Muscle layer of duodenum (tissue), 2 donors: Measurements from ENCODE around the gene CTSZ.
"Not testable (repeated sequence)": the region's sequence is repeated elsewhere in the genome, so short reads cannot be mapped to it uniquely, and the experiment has no call there.

Experiments
- H3K27ac ChIP-seq: one replicate; pipeline ENCODE4 v1.7.0; 2013; ENCODE audit warnings: mild to moderate bottlenecking, low read length
- H3K27me3 ChIP-seq: one replicate; pipeline ENCODE4 v1.7.0; 2013; ENCODE audit warnings: low read depth, mild to moderate bottlenecking, control low read depth, low read length
- H3K36me3 ChIP-seq, 2 donors: one replicate each; pipeline ENCODE4 v1.7.0; 2013; ENCODE audit warnings: low read length in 2 of 2, control low read depth in 1 of 2, mild to moderate bottlenecking in 1 of 2; ENCODE audit not compliant: insufficient read depth in 2 of 2, control insufficient read depth in 1 of 2
- H3K4me1 ChIP-seq, 2 donors: one replicate each; pipeline ENCODE4 v1.7.0; 2013; ENCODE audit warnings: low read length in 2 of 2, mild to moderate bottlenecking in 2 of 2, control low read depth in 1 of 2, moderate library complexity in 1 of 2; ENCODE audit not compliant: insufficient read depth in 2 of 2, control insufficient read depth in 1 of 2
- H3K4me3 ChIP-seq, 2 donors: one replicate each; pipeline ENCODE4 v1.7.0; 2013; ENCODE audit warnings: low read length in 2 of 2, low read depth in 1 of 2, mild to moderate bottlenecking in 1 of 2
- H3K9me3 ChIP-seq, 2 donors: one replicate each; pipeline ENCODE4 v1.7.0; 2013; ENCODE audit warnings: low read length in 2 of 2, control low read depth in 1 of 2, mild to moderate bottlenecking in 1 of 2; ENCODE audit not compliant: control insufficient read depth in 1 of 2
- donor health status: healthy.

CTSZ gene

GRCh38 chr20:58971429-58971828 is 35.6 kb downstream of the CTSZ start:
- Histone ChIP-seq H3K27ac (no peak overlapping the region), H3K4me1 (no peaks in the 10 kb centered on the region), H3K4me3 (no peak overlapping the region), H3K9me3 (peaks cover 8 to 11% of the 10 kb centered on the region in 2 donors), H3K36me3 (no peaks in the 10 kb centered on the region), H3K27me3 (no peaks in the 10 kb centered on the region)

- H3K27ac ChIP-seq: no peak overlapping the region
- no peaks in the 10 kb centered on the region for H3K9me3 ChIP-seq
- H3K4me3 ChIP-seq: no peak overlapping the region
- no peaks in the 10 kb centered on the region for H3K36me3 ChIP-seq
- H3K4me1 ChIP-seq: no peaks in the 10 kb centered on the region
- no peaks in the 10 kb centered on the region for H3K27me3 ChIP-seq
Observed at GRCh38 chr20:58970146-58970545, 36.9 kb downstream of the CTSZ start.

GRCh38 chr20:58969439-58969838 is 37.6 kb downstream of the CTSZ start:
- Histone ChIP-seq H3K9me3 (no peaks in the 10 kb centered on the region), H3K27ac (no peak overlapping the region), H3K4me3 (no peak overlapping the region), H3K4me1 (no peaks in the 10 kb centered on the region), H3K36me3 (no peaks in the 10 kb centered on the region), H3K27me3 (no peaks in the 10 kb centered on the region)

GRCh38 chr20:58967652-58968429 is 39.2 kb downstream of the CTSZ start:
- Histone ChIP-seq H3K9me3 (no peaks in the 10 kb centered on the region), H3K4me3 (no peak overlapping the region), H3K4me1 (no peaks in the 10 kb centered on the region), H3K36me3 (no peaks in the 10 kb centered on the region), H3K27me3 (no peaks in the 10 kb centered on the region), H3K27ac (no peak overlapping the region)

GRCh38 chr20:58965270-58966064 is 41.6 kb downstream of the CTSZ start:
- Histone ChIP-seq H3K36me3 (no peaks in the 10 kb centered on the region), H3K27ac (no peak overlapping the region), H3K4me1 (no peaks in the 10 kb centered on the region), H3K4me3 (no peak overlapping the region), H3K9me3 (no peaks in the 10 kb centered on the region), H3K27me3 (no peaks in the 10 kb centered on the region)

GRCh38 chr20:58963922-58964321 is 43.1 kb downstream of the CTSZ start:
- H3K9me3 ChIP-seq, H3K4me1 ChIP-seq, H3K27ac ChIP-seq, H3K4me3 ChIP-seq, H3K36me3 ChIP-seq, H3K27me3 ChIP-seq: not testable (repeated sequence)

GRCh38 chr20:58963060-58963584 is 43.9 kb downstream of the CTSZ start:
- no peaks in the 10 kb centered on the region for H3K36me3 ChIP-seq
- H3K9me3 ChIP-seq: no peaks in the 10 kb centered on the region
- no peak overlapping the region for H3K4me3 ChIP-seq
- H3K4me1 ChIP-seq: no peaks in the 10 kb centered on the region
- H3K27me3 ChIP-seq: no peaks in the 10 kb centered on the region
- H3K27ac ChIP-seq: no peak overlapping the region

- Histone ChIP-seq H3K4me3 (no peak overlapping the region), H3K9me3 (no peaks in the 10 kb centered on the region), H3K4me1 (no peaks in the 10 kb centered on the region), H3K27ac (no peak overlapping the region), H3K27me3 (no peaks in the 10 kb centered on the region), H3K36me3 (no peaks in the 10 kb centered on the region)
Observed at GRCh38 chr20:58959652-58960051, 47.4 kb downstream of the CTSZ start.

GRCh38 chr20:58956078-58956477 is 51.0 kb downstream of the CTSZ start:
- Histone ChIP-seq H3K27ac (no peak overlapping the region), H3K4me3 (no peak overlapping the region), H3K27me3 (no peaks in the 10 kb centered on the region), H3K4me1 (no peaks in the 10 kb centered on the region), H3K9me3 (no peaks in the 10 kb centered on the region), H3K36me3 (no peaks in the 10 kb centered on the region)

GRCh38 chr20:58953050-58953449 is 54.0 kb downstream of the CTSZ start:
- Histone ChIP-seq H3K36me3 (no peaks in the 10 kb centered on the region), H3K4me3 (no peak overlapping the region), H3K4me1 (no peaks in the 10 kb centered on the region), H3K27me3 (no peaks in the 10 kb centered on the region), H3K27ac (no peak overlapping the region), H3K9me3 (no peaks in the 10 kb centered on the region)

- H3K4me3 ChIP-seq: no peak overlapping the region
- H3K27me3 ChIP-seq: no peaks in the 10 kb centered on the region
- H3K27ac ChIP-seq: no peak overlapping the region
- no peaks in the 10 kb centered on the region for H3K4me1 ChIP-seq
- no peaks in the 10 kb centered on the region for H3K36me3 ChIP-seq
- H3K9me3 ChIP-seq: no peaks in the 10 kb centered on the region
Observed at GRCh38 chr20:58950603-58951002, 56.5 kb downstream of the CTSZ start.
